NCI-H82 treated with DMSO at 0.1 percent for 48 hours (cell line): Measurements from ENCODE around the gene CHN1.

Source experiments
- DNase-seq: peaks from one replicate; lab custom pipeline; 2025; ENCODE audit not compliant: unreplicated experiment; lab: John Stamatoyannopoulos, UW

CHN1 gene

DNA sequence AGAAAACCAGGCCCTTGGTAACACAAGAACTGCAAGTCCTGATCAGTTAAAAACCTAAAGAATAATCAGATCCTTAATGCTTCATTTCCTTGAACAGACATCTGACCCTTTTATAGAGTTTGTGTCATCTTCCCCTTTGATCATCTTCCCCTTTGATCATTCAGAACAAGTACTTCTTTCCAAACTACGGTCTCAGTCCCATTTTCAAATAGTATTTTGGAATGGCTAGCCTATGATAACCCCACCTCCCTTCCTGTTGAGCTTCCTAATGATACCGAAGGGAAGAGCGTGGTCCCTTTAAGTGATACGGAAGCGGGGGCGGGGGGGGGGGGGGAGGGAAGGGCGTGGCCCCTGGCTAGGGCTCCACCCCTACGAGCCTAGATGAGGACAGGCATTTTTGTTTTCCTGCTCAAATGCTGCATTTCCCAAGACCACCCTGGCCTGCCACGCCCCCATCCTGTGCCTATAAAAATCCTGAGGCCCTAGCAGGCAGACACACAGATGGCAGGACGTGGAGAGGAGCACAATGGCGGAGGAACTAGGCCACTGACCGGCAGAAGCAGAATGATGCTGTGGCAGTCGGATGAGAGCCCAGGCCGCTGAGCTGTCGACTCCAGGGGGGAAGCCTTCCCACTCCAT is 216.8 kb downstream of the CHN1 start:
- no peak for DNase-seq

DNA sequence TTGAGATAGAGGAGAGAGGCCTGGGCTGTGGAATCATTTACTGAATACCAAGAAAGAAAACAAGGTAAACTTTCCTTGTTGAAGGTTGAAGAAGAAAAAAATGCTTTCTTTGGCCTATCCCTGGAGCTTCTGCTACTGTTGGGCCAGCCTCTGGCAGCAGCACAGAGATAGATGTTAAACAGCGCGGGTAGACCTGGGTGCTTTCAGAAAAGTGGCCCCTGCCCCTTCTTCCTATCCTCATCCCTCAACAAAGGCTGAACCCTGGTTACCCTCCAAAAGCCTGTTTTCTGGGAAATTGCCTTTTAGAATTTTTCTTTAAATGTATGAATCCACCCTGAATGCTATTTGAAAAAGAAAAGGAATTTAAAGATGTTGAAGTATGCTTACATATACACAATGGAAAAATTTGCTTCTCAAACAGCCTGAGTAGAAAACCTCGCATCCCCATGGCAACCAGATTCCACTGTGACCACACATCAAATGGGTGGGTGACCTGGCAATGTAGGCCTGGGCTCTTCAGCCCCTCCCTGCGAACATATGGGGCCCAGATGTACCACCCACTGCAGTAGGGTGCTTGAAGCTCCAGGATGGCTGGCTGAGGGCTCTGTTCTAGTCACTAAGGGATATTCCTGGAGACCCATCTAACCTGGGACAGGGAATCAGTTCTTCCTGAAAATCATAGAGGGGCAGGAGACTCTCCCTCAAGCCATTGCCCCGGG is 217.5 kb downstream of the CHN1 start:
- DNase-seq, result no peak

DNA sequence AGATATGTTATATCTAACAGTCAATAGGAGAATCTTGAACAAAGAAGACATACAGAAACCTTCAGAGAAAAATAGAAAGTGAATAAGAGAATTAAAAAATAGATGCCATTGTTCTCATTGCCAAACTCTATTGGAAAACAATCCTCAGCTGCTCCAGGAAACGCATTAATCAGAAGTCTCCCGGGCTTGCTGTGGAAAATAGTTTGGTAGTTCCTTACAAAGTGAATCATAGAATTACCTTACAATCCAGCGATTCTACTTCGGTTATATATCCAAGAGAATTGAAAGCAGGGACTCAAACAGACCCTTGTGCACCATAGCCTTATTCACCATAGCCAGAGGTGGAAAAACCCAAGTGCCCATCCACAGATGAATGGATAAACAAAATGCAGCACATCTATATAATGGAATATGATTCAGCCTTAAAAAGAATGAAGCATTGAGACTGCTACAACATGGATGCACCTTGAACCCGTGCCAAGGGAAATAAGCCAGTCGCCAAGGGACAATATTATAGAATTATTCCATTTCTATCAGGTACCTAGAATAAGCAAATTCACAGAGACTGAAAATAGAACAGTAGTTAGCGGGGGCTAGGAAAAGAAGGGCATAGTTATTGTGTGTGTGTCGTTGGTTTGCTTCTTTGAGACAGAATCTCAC is 219.0 kb downstream of the CHN1 start:
- no peak for DNase-seq

DNA sequence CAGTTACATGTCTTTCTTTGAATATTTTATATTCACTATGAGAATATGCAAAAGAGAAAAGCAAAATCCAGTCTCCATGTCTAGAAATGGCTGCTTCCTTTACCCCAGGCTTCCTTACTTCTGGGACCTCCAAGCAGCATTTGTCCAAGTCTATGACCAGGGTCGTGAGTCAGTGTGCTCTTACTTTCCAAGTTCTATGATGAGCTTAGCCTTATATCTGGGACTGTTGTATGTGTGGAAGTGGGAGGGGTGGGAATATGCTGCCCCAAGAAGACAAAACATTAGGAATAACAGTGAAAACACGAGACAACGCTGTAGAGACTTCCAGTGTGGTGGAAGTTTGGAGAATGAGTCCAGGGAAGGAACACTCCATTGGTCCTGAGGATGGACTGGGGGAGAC is 219.7 kb downstream of the CHN1 start:
- DNase-seq, result no peak

DNA sequence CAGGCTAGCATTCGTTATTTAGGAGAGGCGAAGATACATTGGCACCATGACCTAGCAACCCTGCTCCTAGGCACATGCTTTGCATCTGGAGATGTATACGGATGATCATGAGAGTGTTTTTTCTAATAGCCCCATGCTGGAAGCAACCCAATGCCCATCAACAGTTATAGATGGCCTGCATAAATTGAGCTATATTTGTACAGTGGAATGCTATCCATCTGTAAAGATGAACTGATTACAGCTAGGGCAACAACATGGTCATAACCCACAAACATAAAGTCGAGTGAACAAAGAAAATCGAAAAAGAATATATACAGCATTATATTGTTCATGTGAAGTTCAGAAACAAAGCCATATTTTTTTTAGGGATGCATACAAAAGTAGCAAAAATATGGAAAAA is 220.3 kb downstream of the CHN1 start:
- no peak for DNase-seq

DNA sequence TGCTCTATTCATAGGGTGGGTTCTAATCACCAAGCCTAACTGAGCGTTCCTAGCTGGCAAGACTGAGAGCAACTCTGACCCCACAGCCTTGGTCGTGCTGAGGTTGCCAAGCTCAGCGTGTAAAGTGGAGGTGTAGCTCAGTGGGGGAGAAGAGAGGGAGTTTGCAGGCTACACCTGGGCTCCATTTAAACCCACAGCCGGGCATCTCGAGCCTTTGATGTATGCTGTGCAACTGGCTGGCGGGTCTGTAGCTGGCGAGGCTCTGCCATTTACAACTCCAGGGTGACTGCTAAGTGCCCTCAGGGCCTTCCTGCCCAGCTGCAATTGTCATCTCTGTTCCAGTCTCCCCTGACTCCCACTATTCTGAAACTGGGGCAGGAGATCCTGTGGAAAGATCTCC is 220.9 kb downstream of the CHN1 start:
- no peak for DNase-seq

DNA sequence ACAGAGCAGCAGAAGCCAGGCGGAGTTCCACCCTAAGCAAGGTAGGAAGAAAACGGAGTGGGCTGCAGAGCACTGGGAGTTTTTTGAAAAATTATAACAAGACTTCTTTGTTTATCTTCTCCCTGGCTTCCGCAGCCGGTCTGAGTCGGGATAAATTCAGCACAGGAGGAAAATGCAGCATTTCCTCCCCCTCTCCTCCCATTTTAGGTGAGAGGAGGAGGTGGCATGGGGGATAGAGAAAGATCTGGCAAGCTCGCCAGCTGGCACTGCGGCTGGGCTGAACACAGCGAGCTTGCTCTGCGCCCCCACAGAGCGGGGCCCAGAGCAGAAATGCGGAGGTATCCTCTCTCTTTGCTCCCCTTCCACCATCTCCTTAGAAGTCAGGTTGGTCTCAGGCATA is 223.2 kb downstream of the CHN1 start:
- DNase-seq, result no peak

DNA sequence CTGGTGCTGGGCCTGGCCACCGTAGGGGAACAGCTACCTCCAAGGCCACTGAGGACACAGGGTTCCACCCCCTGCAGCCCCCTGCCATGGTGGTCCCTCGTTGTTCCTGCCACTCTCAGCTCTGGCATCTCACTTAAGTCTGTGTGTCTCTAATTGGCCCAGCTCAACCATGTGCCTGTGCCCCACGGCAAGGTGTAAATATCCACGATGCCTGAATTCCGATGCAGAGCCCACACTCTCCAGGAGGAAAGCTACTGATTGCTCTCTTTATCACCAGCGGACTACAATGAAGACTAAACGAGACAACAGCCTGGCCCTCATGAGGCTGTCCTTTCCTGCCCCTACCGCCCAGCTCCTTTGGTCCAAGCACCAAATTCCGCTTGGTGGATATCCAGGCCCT is 223.9 kb downstream of the CHN1 start:
- DNase-seq, result no peak

DNA sequence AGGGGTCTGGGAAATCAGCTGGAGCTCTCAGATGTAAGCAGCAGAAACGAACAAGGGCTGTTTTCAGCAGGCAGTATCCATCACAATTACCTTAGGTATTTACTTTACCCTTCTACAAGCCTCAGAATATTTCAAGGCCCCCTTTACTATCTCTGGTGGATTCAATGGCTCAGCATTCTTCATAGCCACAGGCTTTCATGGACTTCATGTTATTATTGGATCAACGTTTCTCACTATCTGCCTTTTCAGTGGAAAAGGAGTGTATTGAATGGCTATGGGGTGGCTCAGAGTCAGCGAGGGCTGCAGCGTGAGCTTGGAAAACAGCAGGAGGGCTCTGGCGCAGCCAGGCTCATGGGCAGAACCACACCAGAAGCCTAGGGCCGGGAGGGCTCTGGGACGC is 224.3 kb downstream of the CHN1 start:
- DNase-seq, result no peak

DNA sequence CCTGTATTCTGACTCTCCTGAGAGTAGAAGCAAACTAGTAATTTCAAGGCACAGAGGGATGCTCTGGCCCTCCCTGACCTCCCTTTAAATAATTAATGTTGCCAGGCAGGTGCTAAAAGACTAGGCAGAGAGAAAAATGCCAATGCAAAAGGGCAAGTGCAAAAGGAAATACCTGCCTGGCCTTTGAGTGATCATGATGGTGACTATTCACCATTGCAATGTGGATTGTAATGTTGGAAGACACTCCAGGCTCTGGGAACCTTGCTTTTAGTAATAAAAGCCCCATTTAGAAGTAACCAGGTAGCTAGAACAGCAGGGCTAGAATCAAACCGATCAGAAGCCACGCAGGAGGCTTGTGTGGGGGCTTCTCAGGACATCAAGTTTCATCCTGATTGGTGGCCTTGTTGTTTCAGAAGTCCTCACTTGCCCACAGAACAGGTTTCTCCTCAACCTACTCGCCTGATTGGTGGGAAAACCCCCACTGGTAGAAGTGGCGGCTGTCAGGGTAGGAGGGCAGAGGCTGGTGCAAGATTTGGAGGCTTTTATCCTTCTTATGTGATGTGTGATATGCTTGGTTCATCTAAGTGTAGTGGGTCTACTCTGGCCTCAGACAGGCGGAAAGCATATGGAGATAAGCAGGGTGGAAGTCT is 224.9 kb downstream of the CHN1 start:
- DNase-seq, result no peak

DNA sequence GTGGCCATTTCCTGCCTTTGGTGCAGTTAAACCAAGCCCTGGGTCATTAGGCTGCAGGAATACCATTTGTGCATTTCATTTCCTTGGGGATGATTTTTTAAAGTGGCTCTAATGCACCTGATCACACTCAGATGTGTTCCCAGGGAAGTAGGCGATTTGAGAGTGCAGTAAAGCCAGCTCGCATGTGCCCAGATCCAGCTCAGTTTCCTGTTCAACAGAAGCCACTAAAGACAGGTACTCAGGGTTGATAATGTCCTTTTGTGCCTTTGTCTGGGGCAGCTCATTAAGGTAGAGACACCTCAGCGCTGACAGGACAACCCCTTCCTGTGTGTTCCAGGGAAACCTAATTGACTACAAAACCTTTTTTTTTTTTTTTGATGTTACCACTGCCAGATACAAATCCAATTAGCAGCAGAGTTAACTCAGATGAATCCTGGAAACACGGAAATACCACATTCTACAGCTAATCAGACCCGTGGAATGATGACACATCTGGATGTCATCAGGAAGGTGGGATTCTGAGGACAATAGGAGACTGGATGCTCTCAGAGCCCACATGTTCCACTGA is 225.7 kb downstream of the CHN1 start:
- DNase-seq, result no peak

DNA sequence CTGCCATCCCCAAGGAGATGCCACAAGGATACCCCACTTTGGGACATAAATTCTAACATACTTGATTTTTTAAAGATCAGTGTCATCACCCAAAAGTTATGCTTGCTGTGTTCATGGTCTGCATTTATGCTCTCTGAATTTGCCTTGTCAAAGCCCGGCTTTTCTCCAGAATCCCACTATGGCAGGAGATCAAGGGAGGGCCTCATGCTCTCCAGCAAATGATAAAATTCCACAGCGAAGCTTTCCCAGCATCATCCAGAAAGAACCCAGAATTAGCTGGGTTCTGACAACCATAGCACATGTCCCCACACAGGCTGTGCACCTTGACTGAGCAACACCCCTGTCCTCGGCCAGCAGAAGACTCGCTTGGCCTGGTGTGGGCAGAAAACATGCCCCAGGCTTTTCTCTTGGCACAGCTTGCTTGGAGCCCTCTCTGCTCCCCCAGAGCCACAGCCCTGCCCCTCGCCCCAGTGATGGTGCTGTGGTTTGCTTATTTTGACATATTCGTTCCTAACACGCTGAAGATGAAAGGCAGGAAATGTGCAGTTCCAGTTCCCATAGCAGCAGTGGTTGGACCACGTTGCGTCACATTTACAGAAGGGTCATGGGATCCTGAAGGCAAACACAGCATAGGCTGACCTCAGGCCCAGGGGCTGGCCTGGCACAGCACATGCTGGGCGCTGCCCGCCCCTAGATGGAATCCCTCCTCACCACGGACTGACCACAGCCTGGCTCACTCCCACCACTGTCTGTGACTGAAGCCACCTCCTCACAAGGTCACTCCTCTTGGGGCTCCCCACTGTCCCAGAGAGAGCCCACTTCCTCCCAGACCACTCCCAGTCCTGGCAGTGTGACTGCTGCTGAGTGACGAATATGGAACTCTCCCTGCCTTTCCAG is 226.8 kb downstream of the CHN1 start:
- no peak for DNase-seq

DNA sequence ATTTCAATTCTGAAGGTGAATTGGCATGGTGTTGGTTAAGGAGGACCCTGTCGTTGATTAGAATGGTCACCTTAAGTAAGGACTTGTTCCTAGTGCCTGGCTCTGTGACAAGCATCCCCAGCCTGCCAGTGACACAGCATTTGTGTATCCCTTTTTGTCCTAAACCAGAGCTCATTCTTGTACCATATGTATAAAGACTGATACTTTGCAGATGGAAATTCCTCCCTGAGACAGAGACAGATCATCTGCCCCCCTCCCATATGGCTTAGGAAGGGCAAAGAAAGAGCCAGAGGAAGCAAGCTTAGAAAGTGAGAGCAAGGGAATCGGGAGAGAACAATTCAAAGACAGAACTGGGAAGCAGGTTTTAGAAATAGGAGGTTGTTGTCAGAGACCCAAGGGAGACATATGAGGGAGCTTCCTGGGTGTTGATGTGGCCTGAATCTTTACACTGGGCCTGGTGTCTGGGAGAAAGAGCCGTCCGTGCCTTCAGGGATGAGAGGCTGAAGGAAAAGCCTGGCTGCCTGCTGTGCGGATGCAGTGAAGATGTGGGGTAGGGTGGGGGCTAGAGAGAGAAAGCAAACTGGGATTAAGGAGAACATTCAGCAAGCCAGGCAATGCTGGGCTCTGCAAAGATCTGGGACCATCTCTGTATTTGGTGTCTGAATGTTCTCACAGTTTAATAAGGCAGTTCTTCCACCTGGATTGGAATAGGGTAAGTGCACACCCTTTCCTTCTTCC is 227.7 kb downstream of the CHN1 start:
- DNase-seq, result no peak

DNA sequence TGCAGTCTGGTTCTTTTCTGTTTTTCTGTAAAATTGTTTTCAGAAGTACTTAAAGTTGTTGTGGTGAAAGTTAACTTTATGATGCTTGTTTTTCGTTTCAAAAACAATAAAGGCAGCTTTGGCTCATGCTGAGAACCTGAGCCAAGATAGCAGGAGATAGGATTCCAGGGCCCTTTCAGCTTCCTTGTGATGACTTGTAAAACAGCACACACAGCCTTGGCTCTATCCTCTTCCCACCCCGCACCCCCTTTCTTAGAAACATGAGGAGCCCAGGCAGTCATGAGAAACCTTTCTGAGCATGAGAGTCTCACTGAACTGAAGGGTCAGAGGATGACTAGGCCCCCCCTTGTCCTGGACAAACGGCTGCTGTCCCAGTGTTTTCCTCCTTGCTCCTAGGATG is 228.5 kb downstream of the CHN1 start:
- DNase-seq, result no peak

DNA sequence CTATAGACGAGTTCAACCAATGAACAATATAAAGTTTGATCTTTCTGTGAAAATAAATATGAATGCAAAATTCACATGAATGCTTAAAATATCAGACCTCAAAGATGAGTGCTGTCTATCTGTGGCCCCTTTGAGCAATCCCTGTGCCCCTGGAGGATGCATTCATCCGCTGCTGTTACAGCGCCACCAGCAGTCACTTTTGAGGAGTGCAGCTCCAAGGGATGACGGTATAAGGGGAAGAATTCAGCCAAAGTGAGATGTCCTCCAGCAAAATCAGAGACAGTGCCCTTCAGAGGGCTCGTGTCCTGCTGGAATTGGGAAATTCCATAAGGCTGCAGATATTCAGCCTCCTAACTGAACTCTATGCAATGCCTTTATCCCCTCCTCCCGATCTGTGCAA is 229.0 kb downstream of the CHN1 start:
- DNase-seq, result no peak

DNA sequence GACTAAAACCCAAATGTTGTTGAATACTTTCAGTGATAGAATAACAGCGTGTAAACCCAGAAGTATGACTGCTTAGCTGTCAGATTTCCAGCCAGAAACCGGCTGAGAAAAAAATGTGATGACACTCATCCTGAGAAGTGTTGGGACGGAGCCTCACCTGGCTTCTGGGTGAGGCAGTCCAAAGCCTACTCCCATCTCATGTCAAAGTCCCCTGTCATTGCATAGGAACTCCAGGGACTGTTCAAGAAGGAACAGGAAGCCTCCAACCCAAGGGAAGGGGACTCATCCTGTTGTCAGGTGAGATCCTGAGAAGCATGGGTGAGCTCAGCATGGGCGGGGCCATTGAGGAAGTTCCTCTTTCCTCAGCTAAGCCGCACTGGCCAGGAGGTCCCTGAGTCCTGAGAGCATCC is 229.6 kb downstream of the CHN1 start:
- DNase-seq, result no peak

DNA sequence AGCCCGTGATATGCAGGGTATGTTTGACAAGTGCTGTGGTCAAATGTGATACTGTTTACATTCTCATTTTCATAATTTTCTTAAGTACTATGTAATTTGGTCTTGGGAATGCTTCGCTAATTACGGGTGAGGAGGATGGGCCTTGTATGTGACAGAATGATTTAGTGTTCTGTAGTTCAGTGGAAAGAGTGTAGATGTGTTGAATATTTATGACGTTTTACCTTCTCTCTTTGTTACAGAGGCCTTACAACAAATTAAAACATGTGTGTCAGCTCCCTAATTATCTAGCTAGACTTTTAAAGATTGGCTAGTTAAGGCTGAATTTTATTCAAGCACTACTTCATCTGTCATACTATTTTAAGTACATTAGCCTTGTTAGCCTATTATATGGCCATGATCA is 230.3 kb downstream of the CHN1 start:
- DNase-seq, result no peak

DNA sequence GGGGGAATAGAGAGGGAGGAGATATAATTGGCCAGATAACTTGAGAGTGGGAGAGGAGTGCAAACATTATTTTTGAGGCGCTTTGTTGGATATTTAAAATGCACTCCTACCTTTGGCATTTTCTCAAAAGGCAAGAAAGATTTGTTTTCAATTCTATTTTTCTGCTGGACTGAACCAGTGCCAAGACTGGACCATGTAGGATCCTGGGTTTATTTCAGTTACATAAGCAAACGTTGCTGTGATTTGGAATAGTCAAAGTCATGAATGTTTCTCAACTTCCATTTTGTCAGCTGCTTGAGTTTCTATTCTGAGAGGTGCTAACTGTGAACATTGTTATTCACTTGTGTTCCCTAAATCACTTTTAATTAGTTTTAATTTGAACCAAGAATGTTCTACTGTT is 232.0 kb downstream of the CHN1 start:
- no peak for DNase-seq

DNA sequence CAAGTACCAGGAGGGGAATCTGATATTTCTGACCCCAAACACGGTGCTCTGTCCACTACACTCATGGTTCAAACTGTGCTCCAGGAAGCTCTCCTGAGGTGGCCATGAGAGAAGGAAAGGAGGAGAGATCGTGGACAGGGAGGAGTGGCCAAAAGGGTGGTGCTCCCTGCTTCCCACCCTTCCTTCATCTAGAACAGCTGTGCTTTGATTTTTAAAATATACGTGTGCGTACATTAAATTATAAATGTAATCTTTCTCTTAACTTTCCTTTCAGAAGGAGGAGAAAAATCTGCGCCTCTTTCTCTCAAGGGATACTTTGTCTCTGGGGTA is 232.7 kb downstream of the CHN1 start:
- no peak for DNase-seq
